Sigmoid colon (tissue), 7 donors: ENCODE measurements around the gene EXOSC9. TPM values are rescaled to one million over a fixed set of nuclear protein-coding genes. Genes with fewer than 3 reads are reported as not detected.

Source experiments
- DNase-seq: peaks from one replicate; pipeline ENCODE4 v3.0.0-alpha.2; 2019
- H3K27ac ChIP-seq, 4 donors: fragments of 200-600 bp; sonication (generic); one replicate each; pipeline ENCODE4 v1.5.1; 2016 to 2019; ENCODE audit warnings: mild to moderate bottlenecking in 1 of 4
- H3K27me3 ChIP-seq, 3 donors: fragments of 200-600 bp; sonication (generic); one replicate each; pipeline ENCODE4 v1.5.1; 2019; ENCODE audit warnings: mild to moderate bottlenecking in 1 of 3
- H3K36me3 ChIP-seq, 4 donors: fragments of 200-600 bp; sonication (generic); one replicate each; pipeline ENCODE4 v1.5.1; 2016 to 2019
- H3K4me1 ChIP-seq, 4 donors: fragments of 200-600 bp; sonication (generic); one replicate each; pipeline ENCODE4 v1.5.1; 2017 to 2019
- H3K4me3 ChIP-seq, 4 donors: fragments of 200-600 bp; sonication (generic); one replicate each; pipeline ENCODE4 v1.5.1; 2017 to 2019; ENCODE audit warnings: mild to moderate bottlenecking in 2 of 4, moderate library complexity in 1 of 4
- H3K9me3 ChIP-seq, 4 donors: fragments of 200-600 bp in 3 of 4; sonication (generic) in 3 of 4; one replicate each; pipeline versions ENCODE4 v1.5.1 to v1.6.1; 2013 to 2019
- CTCF ChIP-seq, 4 experiments: fragments of 450-650 bp in 3 of 4; fragments of 200-600 bp in 1 of 4; IDR thresholded peaks; one replicate each; pipeline ENCODE4 v1.5.1; 2016 to 2019; ENCODE audit warnings: antibody characterized with exemption in 4 of 4, mild to moderate bottlenecking in 3 of 4, moderate library complexity in 2 of 4
- EP300 ChIP-seq, 4 donors: sonication (generic); formaldehyde crosslinking; IDR thresholded peaks; one replicate each; pipeline ENCODE4 v1.6.1; 2017; ENCODE audit warnings: antibody characterized with exemption in 4 of 4
- POLR2A ChIP-seq, 2 donors: fragments of 450-650 bp; IDR thresholded peaks; one replicate each; pipeline ENCODE4 v1.6.1; 2016; ENCODE audit warnings: antibody characterized with exemption in 2 of 2, mild to moderate bottlenecking in 2 of 2, moderate library complexity in 2 of 2
- POLR2AphosphoS5 ChIP-seq, 4 donors: sonication (generic); formaldehyde crosslinking; IDR thresholded peaks; one replicate each; pipeline ENCODE4 v1.6.1; 2017; ENCODE audit warnings: antibody characterized with exemption in 4 of 4
- WGBS, 2 donors: extraction: QIAGEN DNeasy Blood & Tissue Kit; methylation state at CpG; one replicate each; pipeline ENCODE4 v1.1.7; 2013; 5-methylcytosine and 5-hydroxymethylcytosine counted together
- intact Hi-C: fragments of 100-400 bp; cut with DNase I; formaldehyde crosslinking; loops from one replicate; pipeline ENCODE4 v1.15.1; 2023
- polyA plus RNA-seq, 3 donors: library from polyadenylated mRNA; stranded (reverse); fragments of 200-250 nt; gene quantifications; one replicate each; pipeline ENCODE4 v1.2.3, GENCODE V29; 2013
- total RNA-seq, 4 donors: library from RNA; depleted of rRNA; stranded (reverse); fragments of >200 nt; gene quantifications; one replicate each; pipeline ENCODE4 v1.1.0, GENCODE V29; 2016
- donor health status: healthy with polysubstance abuse.
- donor health status: Bipolar disorder and iron deficiency.
- donor health status: healthy.

EXOSC9 gene
- total and polyA plus RNA-seq, 7 donors, result 8.3 to 25.3 (median 16.2) TPM

- intact Hi-C loops, result no loop called here
- no peak for TF ChIP-seq CTCF (IDR thresholded peaks at IDR 0.05)
- TF ChIP-seq EP300 (IDR thresholded peaks at IDR 0.05), result no peak
- TF ChIP-seq POLR2A (IDR thresholded peaks at IDR 0.05), result no peak
- no peak for TF ChIP-seq POLR2AphosphoS5 (IDR thresholded peaks at IDR 0.05)
- Histone ChIP-seq H3K4me1 (peaks cover 0 to 18% (median 8%) of the 10 kb centered on the region in 4 donors), H3K27me3 (no peaks in the 10 kb centered on the region), H3K27ac (no peak overlapping the region), H3K36me3 (peaks cover 0 to 59% (median 7%) of the 10 kb centered on the region in 4 donors), H3K4me3 (no peak overlapping the region), H3K9me3 (no peaks in the 10 kb centered on the region)
- DNase-seq, result no peak
- 91 to 96% methylated on average over 1 of the region's 1 CpG for WGBS, 2 donors
Measured at GRCh38 chr4:121827853-121828252, 26.7 kb downstream of the EXOSC9 start.

DNA sequence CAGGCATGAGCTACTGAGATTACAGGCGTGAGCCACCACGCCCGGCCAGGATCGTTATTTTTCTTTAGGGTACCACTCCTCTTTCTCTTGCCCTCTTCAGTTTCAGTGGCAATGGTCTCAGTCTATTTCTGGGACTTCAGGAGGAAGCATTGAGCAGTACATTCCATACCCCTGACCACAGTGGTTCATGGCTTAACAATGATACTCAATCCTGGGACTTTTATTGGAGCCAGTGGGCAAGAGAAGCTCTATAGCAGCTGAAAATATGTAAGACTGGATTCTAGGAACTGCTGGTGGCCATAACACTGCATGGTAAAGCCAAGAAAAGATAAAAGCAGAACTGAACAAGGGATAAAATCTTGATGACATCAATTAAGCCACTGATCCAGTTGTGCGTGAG, 28.4 kb downstream of the EXOSC9 start:
- TF ChIP-seq POLR2A (IDR thresholded peaks at IDR 0.05) (no peak), EP300 (IDR thresholded peaks at IDR 0.05) (no peak), CTCF (IDR thresholded peaks at IDR 0.05) (no peak), POLR2AphosphoS5 (IDR thresholded peaks at IDR 0.05) (no peak)
- DNase-seq, result no peak
- H3K36me3 ChIP-seq, result peaks cover 0 to 76% (median 7%) of the 10 kb centered on the region in 4 donors
- H3K9me3 ChIP-seq, result no peaks in the 10 kb centered on the region
- H3K4me1 ChIP-seq, result peaks cover 0 to 7% (median 0%) of the 10 kb centered on the region in 4 donors
- intact Hi-C loops, result no loop called here
- no peak overlapping the region for H3K27ac ChIP-seq
- H3K4me3 ChIP-seq, result no peak overlapping the region
- 88 to 97% methylated on average over 5 of the region's 5 CpGs for WGBS, 2 donors
- no peaks in the 10 kb centered on the region for H3K27me3 ChIP-seq

DNA sequence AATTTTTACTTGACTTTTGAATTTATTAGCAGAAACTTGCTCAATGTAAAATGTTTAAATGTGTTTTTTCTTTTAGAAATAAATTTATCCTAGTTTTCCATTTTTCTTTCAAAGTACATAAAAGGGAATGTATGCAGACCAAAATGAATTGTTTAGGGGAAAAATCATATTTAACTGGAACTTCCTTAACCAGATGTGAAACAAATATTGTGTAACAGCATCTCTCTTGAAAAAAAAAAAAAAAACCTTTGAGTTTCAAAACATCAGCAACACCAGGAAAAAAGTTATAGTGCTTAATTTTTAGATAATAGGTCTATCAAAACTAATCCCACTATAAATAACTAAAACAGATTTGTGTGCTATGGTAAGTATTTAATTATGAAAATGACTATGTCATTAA, 37.0 kb downstream of the EXOSC9 start:
- Histone ChIP-seq H3K27ac (no peak overlapping the region), H3K9me3 (no peaks in the 10 kb centered on the region), H3K27me3 (no peaks in the 10 kb centered on the region), H3K4me3 (no peak overlapping the region), H3K4me1 (no peaks in the 10 kb centered on the region), H3K36me3 (peaks cover 0 to 85% (median 19%) of the 10 kb centered on the region in 4 donors)
- intact Hi-C loops, result no loop called here
- TF ChIP-seq POLR2A (IDR thresholded peaks at IDR 0.05) (no peak), POLR2AphosphoS5 (IDR thresholded peaks at IDR 0.05) (no peak), CTCF (IDR thresholded peaks at IDR 0.05) (no peak), EP300 (IDR thresholded peaks at IDR 0.05) (no peak)
- DNase-seq, result no peak

DNA sequence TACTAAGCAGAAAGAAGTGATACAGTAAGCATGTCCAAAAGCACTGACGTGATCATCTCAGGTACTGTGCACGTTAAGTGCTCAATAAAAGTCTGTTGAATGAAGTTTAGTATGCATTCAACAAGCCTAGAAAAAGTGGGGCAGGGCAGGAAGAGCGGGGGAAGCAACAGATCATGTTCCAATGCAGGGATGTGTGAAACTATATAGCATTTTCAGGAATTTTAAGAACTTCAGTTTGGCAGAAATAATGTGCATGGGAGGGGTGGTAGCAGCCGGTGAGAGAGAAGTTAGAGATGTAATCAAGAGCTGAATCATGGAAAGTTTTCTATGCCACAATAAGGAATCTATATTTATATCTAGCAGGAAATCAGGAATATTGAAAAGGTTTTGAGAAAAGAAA, 41.7 kb downstream of the EXOSC9 start:
- 94 to 95% methylated on average over 4 of the region's 4 CpGs for WGBS, 2 donors
- Histone ChIP-seq H3K27me3 (no peaks in the 10 kb centered on the region), H3K36me3 (peaks cover 0 to 91% (median 16%) of the 10 kb centered on the region in 4 donors), H3K4me1 (no peaks in the 10 kb centered on the region), H3K4me3 (no peak overlapping the region), H3K9me3 (no peaks in the 10 kb centered on the region), H3K27ac (no peak overlapping the region)
- intact Hi-C loops, result no loop called here
- TF ChIP-seq POLR2AphosphoS5 (IDR thresholded peaks at IDR 0.05) (no peak), EP300 (IDR thresholded peaks at IDR 0.05) (no peak), POLR2A (IDR thresholded peaks at IDR 0.05) (no peak), CTCF (IDR thresholded peaks at IDR 0.05) (no peak)
- DNase-seq, result no peak

GRCh38 chr4:121846662-121847061, 45.5 kb downstream of the EXOSC9 start:
- 88 to 90% methylated on average over 6 of the region's 6 CpGs for WGBS, 2 donors
- H3K27ac ChIP-seq, result no peak overlapping the region
- no peaks in the 10 kb centered on the region for H3K4me1 ChIP-seq
- DNase-seq, result no peak
- H3K4me3 ChIP-seq, result no peak overlapping the region
- no peaks in the 10 kb centered on the region for H3K27me3 ChIP-seq
- intact Hi-C loops, result no loop called here
- H3K9me3 ChIP-seq, result no peaks in the 10 kb centered on the region
- TF ChIP-seq EP300 (IDR thresholded peaks at IDR 0.05), result no peak
- TF ChIP-seq POLR2A (IDR thresholded peaks at IDR 0.05), result no peak
- no peak for TF ChIP-seq CTCF (IDR thresholded peaks at IDR 0.05)
- TF ChIP-seq POLR2AphosphoS5 (IDR thresholded peaks at IDR 0.05), result no peak
- H3K36me3 ChIP-seq, result peaks cover 0 to 76% (median 15%) of the 10 kb centered on the region in 4 donors
